ENCODE measurements around the gene HSPG2.

GRCh38 chr1:21781815-21782348, 155.2 kb downstream of the HSPG2 start:
- TF ChIP-seq CTCF (IDR thresholded peaks at IDR 0.05) (no peak), ZFX (IDR thresholded peaks at IDR 0.05; ENCODE audit: borderline replicate concordance) (no peak)

Measured in 22Rv1 (cell line).